Epithelial cell of alveolus of lung (primary cell): ENCODE measurements around the gene CIT. TPM values are rescaled to one million over a fixed set of nuclear protein-coding genes. Genes with fewer than 3 reads are reported as not detected.

Experiments used
- total RNA-seq: library from RNA; depleted of rRNA; stranded (reverse); fragments of >200 nt; gene quantifications from 2 replicates; pipeline ENCODE4 v1.2.1, GENCODE V29; 2015

CIT gene, protein sequence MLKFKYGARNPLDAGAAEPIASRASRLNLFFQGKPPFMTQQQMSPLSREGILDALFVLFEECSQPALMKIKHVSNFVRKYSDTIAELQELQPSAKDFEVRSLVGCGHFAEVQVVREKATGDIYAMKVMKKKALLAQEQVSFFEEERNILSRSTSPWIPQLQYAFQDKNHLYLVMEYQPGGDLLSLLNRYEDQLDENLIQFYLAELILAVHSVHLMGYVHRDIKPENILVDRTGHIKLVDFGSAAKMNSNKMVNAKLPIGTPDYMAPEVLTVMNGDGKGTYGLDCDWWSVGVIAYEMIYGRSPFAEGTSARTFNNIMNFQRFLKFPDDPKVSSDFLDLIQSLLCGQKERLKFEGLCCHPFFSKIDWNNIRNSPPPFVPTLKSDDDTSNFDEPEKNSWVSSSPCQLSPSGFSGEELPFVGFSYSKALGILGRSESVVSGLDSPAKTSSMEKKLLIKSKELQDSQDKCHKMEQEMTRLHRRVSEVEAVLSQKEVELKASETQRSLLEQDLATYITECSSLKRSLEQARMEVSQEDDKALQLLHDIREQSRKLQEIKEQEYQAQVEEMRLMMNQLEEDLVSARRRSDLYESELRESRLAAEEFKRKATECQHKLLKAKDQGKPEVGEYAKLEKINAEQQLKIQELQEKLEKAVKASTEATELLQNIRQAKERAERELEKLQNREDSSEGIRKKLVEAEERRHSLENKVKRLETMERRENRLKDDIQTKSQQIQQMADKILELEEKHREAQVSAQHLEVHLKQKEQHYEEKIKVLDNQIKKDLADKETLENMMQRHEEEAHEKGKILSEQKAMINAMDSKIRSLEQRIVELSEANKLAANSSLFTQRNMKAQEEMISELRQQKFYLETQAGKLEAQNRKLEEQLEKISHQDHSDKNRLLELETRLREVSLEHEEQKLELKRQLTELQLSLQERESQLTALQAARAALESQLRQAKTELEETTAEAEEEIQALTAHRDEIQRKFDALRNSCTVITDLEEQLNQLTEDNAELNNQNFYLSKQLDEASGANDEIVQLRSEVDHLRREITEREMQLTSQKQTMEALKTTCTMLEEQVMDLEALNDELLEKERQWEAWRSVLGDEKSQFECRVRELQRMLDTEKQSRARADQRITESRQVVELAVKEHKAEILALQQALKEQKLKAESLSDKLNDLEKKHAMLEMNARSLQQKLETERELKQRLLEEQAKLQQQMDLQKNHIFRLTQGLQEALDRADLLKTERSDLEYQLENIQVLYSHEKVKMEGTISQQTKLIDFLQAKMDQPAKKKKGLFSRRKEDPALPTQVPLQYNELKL (N-terminal part only)
- 8.3 and 12.3 TPM in 2 replicates for total RNA-seq

DNA sequence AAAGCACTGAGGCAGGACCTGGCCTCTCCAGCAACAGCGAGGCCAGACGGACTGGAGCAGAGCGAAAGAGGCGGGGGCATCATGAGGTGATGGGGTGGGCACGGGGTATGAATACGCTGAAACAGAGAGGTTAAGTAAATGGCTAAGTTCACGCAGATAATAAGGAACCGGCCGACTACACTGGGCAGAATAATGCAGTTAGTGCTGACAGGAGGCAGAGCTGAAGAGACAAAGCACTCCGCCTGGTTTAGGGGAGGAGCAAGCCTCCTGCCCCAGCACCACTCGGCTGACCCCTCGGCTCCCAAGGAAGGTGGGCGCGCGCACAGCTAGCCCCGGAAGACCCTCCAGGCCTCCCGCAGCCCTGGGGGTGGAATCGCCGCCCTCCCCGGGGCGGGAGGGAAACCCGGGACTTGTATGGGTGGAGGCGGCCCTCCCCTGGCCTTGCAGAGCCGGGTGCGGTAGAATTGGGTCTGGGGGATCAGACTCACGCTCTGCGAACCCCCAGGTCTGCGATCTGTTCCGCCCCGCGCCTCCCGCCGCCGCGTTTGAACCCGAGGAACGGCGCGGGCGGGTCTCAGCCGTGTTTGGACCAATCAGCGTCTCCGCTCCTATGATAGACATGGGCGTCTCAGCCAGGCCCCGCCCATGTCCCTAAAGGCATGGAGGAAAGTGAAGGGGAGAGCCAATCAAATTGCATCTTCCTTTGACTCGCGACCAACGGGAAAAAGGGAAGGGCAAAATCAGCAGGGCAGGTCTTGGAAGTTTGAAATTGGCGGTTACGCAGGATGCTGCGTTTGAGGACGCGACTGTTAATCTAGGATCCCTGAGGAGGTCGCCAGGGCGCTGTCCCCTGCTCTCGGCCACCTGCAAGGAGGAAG lies at the start of gene CIT:
Gene CIT (minus strand): TSS at position 560 of the 878 bp plus-strand sequence. CDS start 1,152 bp downstream, outside the sequence.

DNA sequence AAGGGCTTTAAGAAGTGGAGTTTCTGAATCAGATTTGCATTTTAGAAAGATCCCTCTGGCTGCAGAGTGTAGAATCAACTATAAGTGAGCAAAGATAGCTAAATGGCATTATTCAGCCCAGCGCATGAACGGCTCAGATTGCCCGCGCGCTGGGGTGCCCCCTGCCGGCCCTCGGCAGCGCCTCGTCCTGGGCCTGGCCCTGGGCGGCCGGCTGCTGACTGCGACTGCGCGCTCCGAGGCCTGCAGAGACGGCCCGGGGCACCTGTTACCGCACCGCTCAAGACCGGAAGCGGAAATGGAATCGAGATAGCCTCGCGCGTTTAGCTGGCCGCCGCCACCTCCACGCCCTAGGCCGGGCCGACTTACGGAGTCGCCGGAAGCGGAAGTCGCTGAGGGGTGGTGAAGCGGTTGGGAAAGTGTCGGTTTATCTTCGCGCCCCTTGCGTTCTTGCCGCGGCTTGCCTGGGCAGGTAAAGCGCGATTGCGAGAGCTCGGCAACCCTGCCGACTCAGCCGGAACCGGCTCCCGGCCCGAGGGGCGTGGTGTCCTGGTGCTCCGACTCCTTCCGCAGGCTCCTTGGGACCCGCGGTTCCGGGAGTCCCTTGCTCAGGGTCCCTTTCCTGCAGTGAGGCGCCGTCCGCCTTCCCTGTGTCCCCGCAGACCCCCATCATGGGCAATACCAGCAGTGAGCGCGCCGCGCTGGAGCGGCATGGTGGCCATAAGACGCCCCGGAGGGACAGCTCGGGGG lies 209.4 kb downstream of the CIT start, which contains the start of gene PRKAB1:
Gene PRKAB1 (plus strand): TSS at position 557 of the 747 bp plus-strand sequence. CDS start 112 bp downstream, at position 669.

Other genes starting within 250 kb of the CIT start
- gene PRKAB1, start 209.2 kb downstream of the CIT start, total RNA-seq: 11.2 and 23.6 TPM in 2 replicates
- under 0.01 TPM in 1 of 2 replicates, not detected in the other for gene BICDL1, start 111.9 kb upstream of the CIT start, total RNA-seq
- gene RAB35, start 239.4 kb upstream of the CIT start, total RNA-seq: 23.2 and 36.7 TPM in 2 replicates